Right kidney (tissue), 1 donor: ENCODE measurements around the gene MLXIP.
A peak's percentile ranks its signal among the peaks of the same experiment; 100 is the strongest.

Experiments used
- DNase-seq: peaks from one replicate; pipeline ENCODE4 v3.0.0-alpha.2; 2016

MLXIP gene

GRCh38 chr12:122185079-122185478 lies 106.5 kb downstream of the MLXIP start:
- no peak for DNase-seq

- no peak for DNase-seq
Measured at GRCh38 chr12:122185494-122186082, 107.0 kb downstream of the MLXIP start.

GRCh38 chr12:122187466-122187865 lies 108.9 kb downstream of the MLXIP start:
- DNase-seq, result no peak

GRCh38 chr12:122189626-122190475 lies 111.3 kb downstream of the MLXIP start:
- DNase-seq, result no peak

GRCh38 chr12:122190842-122191668 lies 112.5 kb downstream of the MLXIP start:
- DNase-seq, result peak; percentile 28

DNA sequence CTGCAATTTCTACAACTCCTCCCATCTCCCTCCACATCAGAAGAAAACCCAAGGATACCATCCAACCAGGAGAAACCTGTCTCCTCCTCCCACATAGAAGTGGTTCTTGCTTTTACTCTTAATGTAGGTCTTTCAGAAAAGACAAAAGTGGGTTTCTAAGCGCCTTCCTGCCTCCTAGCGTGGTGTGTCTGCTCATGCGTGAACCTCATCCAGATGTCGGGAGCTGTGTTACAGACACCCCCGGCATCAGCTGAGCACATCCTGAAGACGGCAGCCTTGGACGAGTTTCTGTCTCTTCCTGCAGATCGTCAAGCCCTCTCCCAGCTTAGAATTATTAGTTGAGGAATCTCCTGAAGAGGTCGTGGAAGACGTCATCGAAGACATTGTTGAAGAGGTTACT lies 113.9 kb downstream of the MLXIP start:
- DNase-seq, result no peak

GRCh38 chr12:122194804-122195203 lies 116.2 kb downstream of the MLXIP start:
- DNase-seq, result no peak

DNA sequence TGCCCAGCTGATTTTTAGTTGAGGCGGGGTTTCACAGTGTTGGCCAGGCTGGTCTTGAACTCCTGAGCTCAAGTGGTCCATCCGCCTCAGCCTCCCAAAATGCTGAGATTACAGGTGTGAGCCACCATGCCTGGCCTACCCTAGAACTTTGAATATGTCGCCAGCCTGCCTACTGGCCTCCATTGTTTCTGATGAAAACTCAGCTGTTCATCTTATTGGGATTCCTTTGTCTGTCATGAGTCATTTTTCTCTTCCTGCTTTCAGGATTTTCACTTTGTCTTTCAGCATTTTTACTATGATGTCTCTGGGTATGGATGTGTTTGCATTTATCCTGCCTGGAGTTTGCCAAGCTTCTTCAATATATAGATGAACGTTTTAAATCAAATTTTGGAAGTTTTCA lies 116.8 kb downstream of the MLXIP start:
- no peak for DNase-seq
